Renal cortex interstitium (tissue), 11 donors: ENCODE results near the gene ATP5PO. TPM values are rescaled to one million over a fixed set of nuclear protein-coding genes. Genes with fewer than 3 reads are reported as not detected.
"Not testable (repeated sequence)": the region's sequence is repeated elsewhere in the genome, so short reads cannot be mapped to it uniquely, and the experiment has no call there.

Experiments
- DNase-seq, 11 donors: peaks; one replicate each; pipeline ENCODE4 v3.0.0-alpha.2; 2013; ENCODE audit warnings: low read depth in 9 of 11, low spot score in 4 of 11; ENCODE audit errors: extremely low read depth in 1 of 11
- polyA plus RNA-seq, 3 donors: library from polyadenylated mRNA; unstranded; fragments of 120-200 nt; gene quantifications; one replicate each; pipeline ENCODE4 v1.2.1, GENCODE V29; 2013; ENCODE audit not compliant: insufficient read length in 3 of 3

The ATP5PO gene
- polyA plus RNA-seq, 3 donors, result 297 to 412 (median 376) TPM

DNA sequence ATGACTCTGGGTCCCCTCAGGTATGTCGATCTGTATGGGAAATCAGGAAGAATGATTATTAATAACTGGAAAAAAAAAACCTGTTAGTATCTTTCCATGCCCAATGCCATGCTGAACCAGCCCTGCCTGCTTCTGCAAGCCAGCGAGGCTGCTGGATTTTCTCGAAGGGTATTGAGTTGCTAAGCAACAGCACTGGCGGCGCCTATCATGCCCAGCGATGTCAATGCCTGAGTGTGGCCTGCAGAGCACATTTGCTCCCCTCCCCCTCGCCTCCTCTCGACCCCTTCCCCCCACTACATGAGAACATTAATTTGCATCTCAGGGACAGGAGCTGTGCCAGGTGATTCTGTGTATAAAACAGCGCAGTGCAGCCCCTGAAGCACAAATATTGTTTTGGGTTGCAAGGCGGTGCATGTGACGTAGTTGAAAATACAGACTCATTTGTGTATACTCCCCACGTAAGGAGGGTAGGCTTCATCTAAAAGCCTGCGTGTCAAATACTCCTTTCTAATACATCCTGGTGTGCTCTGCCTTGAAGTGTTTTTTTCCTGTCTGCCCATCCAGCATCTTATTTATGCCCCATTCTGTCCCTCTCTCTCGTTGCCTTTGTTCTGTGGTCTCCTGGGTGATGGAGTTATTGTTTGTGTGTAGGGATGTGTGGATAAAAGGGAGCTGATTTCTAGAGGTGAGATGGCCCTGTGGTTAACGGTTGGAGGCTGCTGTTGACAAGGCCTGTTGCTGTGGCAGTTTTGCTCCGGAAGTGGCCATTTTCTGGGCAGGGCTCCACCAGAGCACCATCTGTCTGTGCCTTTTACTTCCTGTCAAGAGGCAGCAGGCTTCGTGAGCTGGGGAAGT is 32.7 kb upstream of the ATP5PO start:
- no peak for DNase-seq

DNA sequence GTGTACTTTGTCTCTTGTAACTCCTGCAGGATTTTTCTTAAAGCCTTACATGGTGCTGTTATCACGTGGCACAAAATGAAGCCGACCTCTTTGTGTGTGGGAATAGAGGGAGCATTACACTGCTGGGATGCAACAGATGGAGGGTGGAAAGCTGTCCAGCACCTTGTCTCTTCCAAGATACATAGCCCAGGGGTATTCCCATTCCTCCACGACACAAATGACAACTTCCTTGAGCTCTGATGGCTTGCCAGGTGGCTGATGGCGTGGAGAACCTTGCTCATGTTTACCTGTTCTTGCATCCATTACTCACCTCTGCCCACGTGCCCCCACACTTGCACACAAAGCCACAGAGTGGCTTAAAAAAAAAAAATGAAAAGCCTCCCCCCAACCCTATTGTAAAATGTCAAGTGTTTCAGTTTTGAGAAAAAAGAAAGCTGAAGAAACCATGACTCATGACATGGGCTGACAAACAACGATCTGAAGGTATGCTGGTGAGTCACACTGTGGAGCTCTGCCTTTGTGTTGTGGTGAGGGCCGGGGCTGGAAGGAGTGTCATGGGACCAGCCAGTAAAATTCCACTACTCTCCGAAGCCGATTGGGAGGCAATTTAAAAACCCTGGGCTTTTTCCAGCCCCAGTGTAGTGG is 32.0 kb upstream of the ATP5PO start:
- DNase-seq, result no peak

DNA sequence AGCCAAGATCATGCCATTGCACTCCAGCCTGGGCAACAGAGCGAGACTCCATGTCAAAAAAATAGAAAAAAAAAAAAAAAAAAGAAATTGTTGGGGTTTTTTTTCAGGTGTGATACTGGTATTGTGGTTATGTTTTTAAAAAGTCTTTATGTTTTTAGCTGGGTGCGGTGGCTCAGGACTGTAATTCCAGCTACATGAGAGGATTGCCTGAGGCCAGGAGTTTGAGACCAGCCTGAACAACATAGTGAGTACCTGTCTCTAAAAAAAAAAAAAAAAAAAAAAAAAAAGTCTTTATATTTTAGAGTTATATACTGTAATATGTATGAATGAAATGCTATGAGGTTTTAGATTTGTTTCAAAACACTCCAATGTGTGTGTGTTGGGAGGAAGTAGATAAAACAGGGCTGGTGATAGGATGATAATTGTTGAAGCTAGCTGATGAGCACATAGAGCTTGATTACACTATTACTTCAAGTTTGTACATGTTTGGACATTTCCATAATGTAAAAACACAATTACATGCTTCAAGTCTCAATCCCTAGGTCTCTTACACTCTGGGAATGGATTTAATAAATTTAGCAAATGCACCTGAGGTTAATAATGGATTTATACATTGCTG is 30.2 kb upstream of the ATP5PO start:
- no peak for DNase-seq

DNA sequence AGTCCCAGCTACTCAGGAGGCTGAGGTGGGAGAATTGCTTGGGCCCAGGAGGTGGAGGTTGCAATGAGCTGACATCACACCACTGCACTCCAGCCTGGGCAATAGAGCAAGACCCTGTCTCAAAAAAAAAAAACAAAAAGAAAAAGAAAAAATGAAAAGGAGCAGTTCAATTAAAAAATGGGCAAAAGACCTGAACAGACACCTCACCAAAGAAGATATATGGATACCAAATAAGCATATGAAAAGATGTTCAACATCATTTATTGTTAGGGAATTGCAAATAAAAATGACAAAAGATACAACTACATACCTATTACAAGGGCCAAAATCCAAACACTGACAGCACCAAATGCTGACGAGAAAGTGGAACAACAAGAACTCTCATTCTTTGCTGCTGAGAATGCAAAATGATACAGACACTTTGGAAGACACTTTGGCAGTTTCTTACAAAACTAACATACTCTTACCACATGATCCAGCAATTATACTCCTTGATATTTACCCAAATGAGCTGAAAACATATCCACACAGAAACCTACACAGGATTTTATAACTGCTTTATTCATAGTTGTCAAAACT is 28.7 kb upstream of the ATP5PO start:
- DNase-seq, result no peak

DNA sequence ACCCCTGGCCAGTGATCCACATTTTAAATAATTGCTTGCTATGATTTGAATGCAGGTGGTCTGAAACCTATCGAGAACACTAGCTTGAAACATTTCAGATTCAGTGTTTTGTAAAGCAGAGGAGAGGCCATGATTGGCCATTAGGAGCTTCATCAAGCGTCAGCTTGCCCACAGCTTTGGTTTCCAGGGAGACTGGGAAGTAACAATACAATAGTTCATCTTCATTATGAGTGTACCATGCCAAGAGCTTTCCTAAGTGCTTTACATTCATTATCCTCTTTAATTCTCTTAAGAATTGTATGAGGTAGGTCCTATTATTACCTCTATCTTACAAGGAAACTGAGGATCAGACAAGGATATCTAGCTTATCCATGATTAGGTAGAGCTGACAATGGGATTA is 27.7 kb upstream of the ATP5PO start:
- no peak for DNase-seq

DNA sequence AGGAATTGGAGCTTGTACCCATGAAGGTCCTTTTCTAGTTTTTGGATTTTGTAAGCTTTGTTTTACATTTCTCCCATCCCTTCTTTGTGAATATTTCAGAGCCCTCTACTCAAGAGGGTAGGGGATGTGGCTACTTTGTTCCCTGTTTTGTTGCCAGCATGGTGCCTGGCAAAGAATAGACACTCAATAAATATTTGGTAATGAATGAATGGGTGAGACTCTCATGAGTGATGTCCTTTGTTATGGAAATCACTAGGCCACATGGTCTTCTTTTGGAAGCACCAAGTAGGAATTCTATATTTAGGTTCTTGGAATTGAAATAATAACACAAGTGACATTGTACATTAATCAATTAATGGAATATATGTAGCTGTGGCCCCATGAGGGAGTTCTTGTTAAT is 26.8 kb upstream of the ATP5PO start:
- no peak for DNase-seq

DNA sequence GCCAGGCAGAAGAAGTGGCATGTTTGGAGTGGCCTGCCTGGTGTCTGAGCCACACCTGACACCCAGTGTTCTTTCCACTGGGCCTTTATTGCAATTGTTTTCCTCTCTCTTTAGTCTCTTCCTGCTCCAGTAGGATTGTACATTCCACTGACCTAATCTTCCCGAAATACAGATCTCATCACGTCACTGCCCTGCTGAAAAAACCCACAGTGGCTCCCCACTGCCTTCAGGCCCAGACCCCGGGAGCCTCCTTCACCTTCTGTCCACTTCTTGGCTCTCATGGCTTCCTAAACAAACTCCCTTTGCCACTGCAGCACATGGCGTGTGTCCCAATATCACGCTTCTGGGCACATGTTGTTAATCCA is 25.3 kb upstream of the ATP5PO start:
- DNase-seq, result no peak

DNA sequence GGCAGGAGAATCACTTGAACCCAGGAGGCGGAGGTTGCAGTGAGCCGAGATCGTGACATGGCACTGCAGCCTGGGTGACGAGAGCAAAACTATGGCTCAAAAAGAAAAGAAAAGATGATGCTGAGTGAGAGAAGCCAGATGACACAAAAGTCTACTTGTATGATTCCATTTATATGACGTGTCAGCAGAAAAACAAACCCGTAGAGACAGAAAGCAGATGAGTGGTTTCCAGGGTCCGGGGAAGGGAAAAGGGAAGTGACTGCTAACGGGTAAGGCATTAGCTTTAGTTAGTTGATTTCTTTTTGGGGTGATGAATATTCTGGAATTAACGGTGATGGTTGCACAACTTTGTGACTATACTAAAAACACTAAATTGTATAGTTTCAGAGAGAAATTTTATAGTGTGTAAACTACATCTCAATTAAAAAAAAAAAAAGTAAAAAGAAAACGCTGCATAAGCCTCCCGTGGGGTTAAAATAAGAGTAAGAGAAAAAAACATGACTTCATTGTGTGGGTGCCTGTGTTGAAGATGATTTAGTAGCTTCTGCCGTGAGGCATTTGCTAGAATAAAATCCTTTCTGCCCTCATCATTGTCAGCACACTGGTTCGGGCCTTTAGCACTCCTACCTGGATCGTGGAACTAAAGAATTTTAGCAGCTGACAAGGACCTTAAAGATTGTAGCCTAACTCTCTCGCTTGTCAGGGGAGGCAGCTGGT is 24.7 kb upstream of the ATP5PO start:
- no peak for DNase-seq

DNA sequence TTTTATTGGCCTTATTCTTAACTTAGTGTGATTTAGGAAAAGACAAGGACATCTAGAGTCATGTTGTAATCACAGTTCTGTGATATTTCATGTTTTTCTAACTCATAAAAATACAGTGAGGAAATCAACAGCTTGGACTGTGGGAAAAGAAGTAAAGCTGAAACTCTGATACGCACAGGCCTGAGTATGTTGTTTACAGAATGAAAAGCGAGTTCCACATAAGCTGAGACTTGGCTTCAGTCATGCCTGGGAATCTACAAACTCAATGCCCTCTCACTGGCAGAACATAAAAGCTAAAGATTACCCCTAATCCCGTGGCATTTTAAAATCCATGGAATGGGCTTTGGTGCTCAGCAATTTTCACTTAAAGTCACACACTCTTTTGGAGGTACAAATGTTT is 23.6 kb upstream of the ATP5PO start:
- no peak for DNase-seq

DNA sequence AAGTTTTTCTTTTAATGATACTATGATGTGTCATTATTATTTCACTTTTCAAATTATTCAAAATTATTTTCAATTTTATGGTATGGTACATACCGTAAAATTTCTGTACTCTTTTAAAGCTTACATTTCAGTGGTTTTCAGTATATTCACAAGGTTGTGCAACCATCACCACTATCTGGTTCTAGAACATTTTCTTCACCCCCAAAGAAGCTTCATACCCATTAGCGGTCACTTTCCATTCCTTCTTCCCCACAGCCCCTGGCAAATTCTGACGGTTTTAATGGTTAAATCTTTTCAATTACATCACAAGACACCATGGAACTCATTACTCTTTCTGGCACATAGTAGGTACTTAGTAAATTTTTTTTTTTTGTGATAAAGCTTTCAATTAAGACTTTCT is 22.8 kb upstream of the ATP5PO start:
- DNase-seq, result no peak

DNA sequence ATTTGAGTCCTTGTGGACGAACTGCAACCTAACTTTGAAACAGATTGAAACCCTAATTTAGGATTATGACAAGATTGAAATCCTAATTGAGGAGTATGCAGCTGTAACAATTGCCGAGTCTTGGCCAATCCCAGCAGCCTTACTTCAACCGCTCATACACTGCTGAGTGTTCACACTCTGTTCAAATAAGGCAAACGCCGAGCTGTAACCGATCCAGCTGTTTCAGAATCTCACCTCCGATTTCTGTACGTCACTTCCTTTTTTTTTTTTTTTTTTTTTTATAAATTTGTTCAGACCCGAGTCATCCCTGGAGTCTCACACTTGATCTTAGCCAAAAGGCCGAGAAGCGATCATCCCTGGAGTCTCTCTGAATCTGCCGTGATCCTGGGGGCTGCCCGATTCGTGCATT is 22.3 kb upstream of the ATP5PO start:
- DNase-seq, result no peak

DNA sequence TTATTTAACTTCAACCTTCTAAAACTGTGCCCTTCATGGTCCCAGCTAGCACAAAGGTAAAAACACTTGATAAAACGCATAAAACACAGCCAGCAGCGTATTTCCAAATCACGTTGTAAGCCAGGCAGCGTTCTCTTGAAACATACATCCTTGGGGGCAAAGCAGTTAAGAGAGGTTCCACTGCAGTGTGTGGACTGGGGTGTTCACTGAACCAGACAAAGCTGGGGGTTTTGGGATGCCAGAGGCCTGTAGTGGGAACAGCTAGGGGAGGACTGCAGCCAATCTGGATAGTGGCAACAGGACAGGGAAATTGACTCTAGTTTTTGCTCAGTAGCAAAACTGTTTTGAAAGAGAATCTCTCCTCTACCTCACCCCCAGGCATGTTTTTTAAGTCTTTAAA is 21.5 kb upstream of the ATP5PO start:
- no peak for DNase-seq

DNA sequence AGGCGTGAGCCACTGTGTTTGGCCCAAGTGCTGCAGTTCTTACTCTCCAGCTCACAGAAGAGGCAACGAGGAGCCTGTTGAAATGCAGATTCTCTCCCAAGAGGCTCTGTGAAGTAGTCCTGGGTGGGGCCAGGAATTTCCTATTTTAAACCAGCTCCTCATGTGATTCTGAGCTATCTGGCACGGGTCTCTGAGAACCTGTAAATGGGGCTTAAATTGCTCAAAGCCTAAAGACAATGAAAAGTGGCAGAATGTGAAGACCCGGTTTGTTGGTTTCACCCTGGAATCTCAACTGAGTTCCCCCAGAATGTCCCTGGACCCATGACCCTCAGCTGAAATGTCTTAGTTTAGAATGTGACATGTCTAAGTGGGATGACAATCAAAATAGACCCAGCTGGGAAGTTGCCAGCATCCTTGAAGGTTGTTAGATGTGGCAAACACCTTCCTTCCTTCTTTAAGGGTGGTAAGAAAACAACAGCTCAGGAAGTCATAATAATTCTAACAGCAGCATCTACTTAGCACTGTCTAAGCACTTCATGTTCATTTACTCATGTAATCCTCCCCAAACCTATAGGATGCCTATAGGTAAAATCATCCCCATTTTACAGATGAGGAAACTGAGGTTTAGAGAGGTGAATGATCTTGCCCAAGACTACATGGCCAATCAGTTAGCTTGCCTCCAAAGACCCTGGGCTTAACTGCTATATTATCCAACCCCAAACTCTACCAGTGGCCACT is 20.9 kb upstream of the ATP5PO start:
- no peak for DNase-seq

DNA sequence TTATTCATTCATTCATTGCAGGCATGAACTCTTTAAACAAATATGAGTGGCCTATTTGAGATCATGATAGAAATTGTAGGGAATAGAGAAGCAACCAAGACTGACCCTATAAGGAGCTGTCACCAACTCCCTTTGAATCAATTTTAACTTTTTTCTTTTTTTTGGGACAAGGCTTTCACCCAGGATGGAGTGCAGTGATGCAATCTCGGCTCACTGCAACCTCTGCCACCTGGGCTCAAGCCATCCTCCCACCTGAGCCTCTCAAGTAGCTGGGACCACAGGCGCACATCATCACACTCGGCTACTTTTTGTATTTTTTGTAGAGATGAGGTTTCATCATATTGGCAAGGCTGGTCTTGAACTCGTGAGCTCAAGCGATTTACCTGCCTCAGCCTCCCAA is 17.1 kb upstream of the ATP5PO start:
- no peak for DNase-seq

DNA sequence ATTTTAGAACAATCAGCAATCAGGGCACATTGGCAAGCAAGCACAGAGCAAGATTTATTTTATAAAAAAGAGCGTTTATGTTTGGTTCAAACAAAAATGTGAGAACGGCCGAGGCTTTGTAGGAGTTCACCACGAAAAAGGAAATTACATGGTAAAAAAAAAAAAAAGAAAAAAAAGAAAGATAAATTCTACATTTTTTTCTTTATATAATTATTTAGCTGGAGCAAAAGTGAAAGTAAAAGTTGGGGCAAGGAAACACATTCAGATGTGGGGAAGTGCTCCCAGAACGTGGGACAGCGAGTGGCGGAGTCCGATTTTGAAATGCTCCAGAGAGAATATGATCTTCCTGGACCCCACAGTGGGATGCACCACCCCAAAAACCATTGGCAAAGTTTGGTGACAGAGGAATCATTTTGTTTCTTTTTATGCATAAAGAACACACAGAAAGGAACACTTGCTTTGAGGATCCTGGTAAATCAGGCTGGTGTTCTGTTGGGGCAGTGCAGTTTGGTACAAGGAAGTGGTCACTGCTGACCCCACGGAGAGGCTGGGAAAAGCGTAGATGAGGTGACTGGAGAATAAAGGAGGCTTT is 16.3 kb upstream of the ATP5PO start:
- no peak for DNase-seq

DNA sequence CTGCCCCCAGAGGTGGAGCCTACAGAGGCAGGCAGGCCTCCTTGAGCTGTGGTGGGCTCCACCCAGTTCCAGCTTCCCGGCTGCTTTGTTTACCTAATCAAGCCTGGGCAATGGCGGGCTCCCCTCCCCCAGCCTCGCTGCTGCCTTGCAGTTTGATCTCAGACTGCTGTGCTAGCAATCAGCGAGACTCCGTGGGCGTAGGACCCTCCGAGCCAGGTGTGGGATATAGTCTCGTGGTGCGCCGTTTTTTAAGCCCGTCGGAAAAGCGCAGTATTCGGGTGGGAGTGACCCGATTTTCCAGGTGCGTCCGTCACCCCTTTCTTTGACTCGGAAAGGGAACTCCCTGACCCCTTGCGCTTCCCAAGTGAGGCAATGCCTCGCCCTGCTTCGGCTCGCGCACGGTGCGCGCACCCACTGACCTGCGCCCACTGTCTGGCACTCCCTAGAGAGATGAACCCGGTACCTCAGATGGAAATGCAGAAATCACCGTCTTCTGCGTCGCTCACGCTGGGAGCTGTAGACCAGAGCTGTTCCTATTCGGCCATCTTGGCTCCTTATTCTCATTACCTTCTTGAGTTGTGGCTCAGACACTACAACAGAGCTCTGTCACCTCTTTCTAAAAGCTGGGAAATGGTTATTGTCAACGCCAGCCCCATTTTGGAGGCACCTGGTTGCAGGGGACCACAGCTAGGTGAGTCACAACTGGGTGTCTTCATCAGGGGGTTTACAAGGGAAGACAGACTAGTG is 15.6 kb upstream of the ATP5PO start:
- DNase-seq, result not testable (repeated sequence)

DNA sequence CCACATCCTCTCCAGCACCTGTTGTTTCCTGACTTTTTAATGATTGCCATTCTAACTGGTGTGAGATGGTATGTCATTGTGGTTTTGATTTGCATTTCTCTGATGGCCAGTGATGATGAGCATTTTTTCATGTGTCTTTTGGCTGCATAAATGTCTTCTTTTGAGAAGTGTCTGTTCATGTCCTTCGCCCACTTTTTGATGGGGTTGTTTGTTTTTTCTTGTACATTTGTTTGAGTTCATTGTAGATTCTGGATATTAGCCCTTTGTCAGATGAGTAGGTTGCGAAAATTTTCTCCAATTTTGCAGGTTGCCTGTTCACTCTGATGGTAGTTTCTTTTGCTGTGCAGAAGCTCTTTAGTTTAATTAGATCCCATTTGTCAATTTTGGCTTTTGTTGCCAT is 10.6 kb upstream of the ATP5PO start:
- DNase-seq, result not testable (repeated sequence)

DNA sequence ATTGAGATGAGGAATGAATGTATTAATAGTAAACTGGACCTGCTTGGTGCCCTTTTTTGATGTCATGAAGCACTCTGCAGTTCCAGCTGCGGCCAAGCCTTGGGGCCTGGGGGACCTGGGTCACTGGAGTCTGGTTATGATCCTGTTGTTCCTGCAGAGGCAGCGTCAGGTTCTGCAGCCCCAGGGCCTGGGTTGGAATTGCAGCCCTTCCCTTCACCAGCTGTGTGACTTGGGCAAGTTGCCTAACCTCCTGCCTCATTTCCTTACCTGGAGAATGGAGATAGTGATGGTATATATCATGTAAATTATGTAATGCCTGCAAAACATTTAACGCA is 9.1 kb upstream of the ATP5PO start:
- DNase-seq, result no peak
